Psoas muscle (tissue), 8 donors: ENCODE data around the gene CDC42BPG. TPM values are rescaled to one million over a fixed set of nuclear protein-coding genes. Genes with fewer than 3 reads are reported as not detected.

Experiments used
- ATAC-seq, 4 donors: fragments of 200-7000 bp; cut with Tn5 transposase; one replicate each; pipeline ENCODE4 v1.9.1; 2020; ENCODE audit warnings: moderate library complexity in 3 of 4, mild to moderate bottlenecking in 2 of 4
- DNase-seq, 2 donors: peaks; one replicate each; pipeline ENCODE4 v3.0.0-alpha.2; 2020
- H3K27ac ChIP-seq: fragments of 200-600 bp; one replicate; pipeline ENCODE4 v1.8.0; 2022
- H3K27me3 ChIP-seq, 3 donors: fragments of 200-600 bp in 1 of 3; one replicate each; pipeline versions ENCODE4 v1.6.1 to v1.8.0; 2013 to 2022; ENCODE audit warnings: low read length in 2 of 3, mild to moderate bottlenecking in 2 of 3, moderate library complexity in 1 of 3; ENCODE audit not compliant: insufficient read depth in 3 of 3
- H3K36me3 ChIP-seq, 2 donors: fragments of 200-600 bp in 1 of 2; one replicate each; pipeline versions ENCODE4 v1.6.1 to v1.8.0; 2013 to 2022; ENCODE audit warnings: low read depth in 1 of 2, mild to moderate bottlenecking in 1 of 2, moderate library complexity in 1 of 2; ENCODE audit not compliant: insufficient read depth in 1 of 2
- H3K4me1 ChIP-seq: fragments of 200-600 bp; one replicate; pipeline ENCODE4 v1.8.0; 2022
- H3K4me3 ChIP-seq: fragments of 200-600 bp; one replicate; pipeline ENCODE4 v1.8.0; 2022; ENCODE audit warnings: mild to moderate bottlenecking
- H3K9me3 ChIP-seq: fragments of 200-600 bp; one replicate; pipeline ENCODE4 v1.8.0; 2022
- WGBS, 3 donors: extraction: QIAGEN DNeasy Blood & Tissue Kit; methylation state at CpG; one replicate each; pipeline versions ENCODE4 v1.1.6 to v1.1.7; 2013; 5-methylcytosine and 5-hydroxymethylcytosine counted together
- intact Hi-C, 2 donors: fragments of 100-400 bp; cut with DNase I; formaldehyde crosslinking; loops; one replicate each; pipeline versions ENCODE4 v1.11.0 to v1.14.2; 2022
- polyA plus RNA-seq, 3 donors: library from polyadenylated mRNA; stranded (reverse); fragments of 200-250 nt; gene quantifications; one replicate each; pipeline ENCODE4 v1.2.3, GENCODE V29; 2013
- total RNA-seq, 4 donors: library from RNA; stranded (reverse); fragmentation: NEBNext Ultra II Directional in 2 of 4; extraction: Animal tissue kit (Norgen Biotek cat#: 25700) in 2 of 4; gene quantifications; one replicate each; pipeline versions ENCODE4 v1.2.1 to v1.2.4, GENCODE V29; 2021 to 2023
- TF ChIP-seq, protein P1 (sequence below): fragments of 200-600 bp; IDR thresholded peaks from one replicate; pipeline ENCODE4 v1.8.0; 2022; ENCODE audit warnings: antibody characterized with exemption
- donor health status: healthy with polysubstance abuse.
- donor health status: DM: no; HTN: no; CAD: no; lungs with moderate emphysema.
- donor health status: Bipolar disorder and iron deficiency.
- donor health status: healthy.
- donor health status: DM: yes; HTN: yes; CAD: no.
- donor health status: DM: no; HTN: no; CAD: no.
- donor health status: DM: no; HTN: no; CAD: no.
- donor health status: DM: yes; HTN: yes; CAD: no.

Gene CDC42BPG
- total and polyA plus RNA-seq, 7 donors, result 0.04 to 2.2 (median 0.06) TPM; not detected in 1

DNA sequence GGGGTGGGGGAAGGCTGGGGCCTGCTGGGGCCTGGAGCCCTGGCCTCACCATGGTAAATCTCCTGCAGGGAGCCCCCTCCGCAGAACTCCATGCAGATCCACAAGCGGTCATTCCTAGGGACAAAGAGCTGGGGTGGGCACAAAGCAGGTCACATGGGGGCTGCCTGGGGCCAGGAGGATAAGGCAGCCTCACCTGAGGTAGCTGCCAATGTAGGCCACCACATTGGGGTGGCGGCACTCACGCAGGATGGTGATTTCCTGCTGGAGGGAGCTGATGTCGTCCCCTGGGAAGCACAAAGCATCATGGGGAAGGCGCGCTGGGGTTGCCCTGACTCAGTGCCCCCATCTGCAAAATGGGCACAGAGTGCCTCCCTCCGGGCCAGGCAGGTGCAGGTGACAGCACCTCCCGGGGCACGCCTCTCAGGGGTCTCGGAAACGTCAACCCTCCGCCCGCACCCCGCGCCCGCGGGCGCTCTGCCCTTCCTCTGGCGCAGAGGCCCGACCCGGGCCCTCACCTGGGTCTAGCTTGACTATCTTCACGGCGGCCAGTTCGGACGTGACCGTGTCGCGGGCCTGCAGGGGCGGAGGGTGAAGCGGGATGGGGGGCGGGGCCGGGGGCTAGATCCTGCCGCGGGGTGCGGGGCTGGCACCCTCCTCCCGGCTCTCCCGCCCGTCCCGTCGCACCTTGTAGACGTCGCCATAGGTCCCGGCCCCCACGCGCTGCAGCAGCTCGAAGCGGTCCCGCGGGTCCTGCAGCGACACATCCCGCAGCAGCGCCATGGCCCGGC lies 41.9 kb downstream of the CDC42BPG start:
- WGBS, 3 donors, result 17 to 24% (median 19%) methylated on average over 34 to 54 of the region's 54 CpGs
- peaks cover 7% of the 10 kb centered on the region for H3K4me1 ChIP-seq
- intact Hi-C loops, result no loop called here
- ATAC-seq (peak in 3 of 4 donors; percentile 1 to 8 (median 4)), DNase-seq (no peak)
- H3K4me3 ChIP-seq, result peak overlapping the region; percentile 66
- H3K27ac ChIP-seq, result peak overlapping the region; percentile 60
- H3K9me3 ChIP-seq, result no peaks in the 10 kb centered on the region
- no peaks in the 10 kb centered on the region for H3K27me3 ChIP-seq
- TF ChIP-seq, protein P1, sequence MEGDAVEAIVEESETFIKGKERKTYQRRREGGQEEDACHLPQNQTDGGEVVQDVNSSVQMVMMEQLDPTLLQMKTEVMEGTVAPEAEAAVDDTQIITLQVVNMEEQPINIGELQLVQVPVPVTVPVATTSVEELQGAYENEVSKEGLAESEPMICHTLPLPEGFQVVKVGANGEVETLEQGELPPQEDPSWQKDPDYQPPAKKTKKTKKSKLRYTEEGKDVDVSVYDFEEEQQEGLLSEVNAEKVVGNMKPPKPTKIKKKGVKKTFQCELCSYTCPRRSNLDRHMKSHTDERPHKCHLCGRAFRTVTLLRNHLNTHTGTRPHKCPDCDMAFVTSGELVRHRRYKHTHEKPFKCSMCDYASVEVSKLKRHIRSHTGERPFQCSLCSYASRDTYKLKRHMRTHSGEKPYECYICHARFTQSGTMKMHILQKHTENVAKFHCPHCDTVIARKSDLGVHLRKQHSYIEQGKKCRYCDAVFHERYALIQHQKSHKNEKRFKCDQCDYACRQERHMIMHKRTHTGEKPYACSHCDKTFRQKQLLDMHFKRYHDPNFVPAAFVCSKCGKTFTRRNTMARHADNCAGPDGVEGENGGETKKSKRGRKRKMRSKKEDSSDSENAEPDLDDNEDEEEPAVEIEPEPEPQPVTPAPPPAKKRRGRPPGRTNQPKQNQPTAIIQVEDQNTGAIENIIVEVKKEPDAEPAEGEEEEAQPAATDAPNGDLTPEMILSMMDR, result no peak
- peaks cover 0 to 39% of the 10 kb centered on the region in 2 donors for H3K36me3 ChIP-seq

DNA sequence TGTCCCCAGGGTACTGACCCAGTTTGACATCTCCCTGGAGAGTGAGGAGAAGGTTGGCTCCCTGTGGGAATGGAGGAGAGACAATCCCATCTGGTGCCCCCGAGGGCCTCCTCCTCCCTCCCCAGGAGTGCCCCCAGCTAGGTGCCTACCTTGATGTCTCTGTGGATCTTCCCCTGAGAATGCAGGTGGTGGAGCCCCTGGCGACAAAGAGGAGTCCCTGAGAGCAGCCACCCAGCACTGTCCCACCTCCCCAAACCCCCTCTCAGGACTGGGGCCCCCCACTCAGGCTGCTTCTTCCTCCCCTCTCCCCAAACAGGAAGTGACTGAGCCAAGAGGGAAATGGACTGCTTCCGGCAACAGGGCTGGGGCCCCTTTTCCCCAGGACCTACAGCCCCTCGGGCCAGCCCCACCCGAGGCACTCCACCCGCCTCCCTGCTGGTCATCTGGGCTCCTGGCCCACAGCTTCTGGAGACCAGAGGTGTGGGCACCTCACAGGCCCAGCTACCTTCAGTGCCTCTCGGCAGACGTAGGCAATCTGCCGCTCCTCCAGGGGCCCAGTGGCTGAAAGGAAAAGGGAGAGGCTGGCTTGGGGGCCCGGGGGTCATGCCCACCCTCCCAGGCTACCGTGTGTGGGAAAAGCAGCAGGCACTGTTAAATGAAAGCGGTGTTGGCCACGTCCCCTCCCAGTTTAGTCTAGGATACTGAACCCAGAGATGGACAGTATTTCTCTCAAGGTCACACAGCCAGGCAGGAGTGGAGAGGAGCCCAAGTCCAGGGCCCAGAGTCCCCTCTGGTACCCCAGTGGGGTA lies 42.7 kb downstream of the CDC42BPG start:
- Histone ChIP-seq H3K4me1 (peaks cover 7% of the 10 kb centered on the region), H3K27me3 (no peaks in the 10 kb centered on the region), H3K27ac (peak overlapping the region; percentile 60), H3K36me3 (peaks cover 0 to 37% of the 10 kb centered on the region in 2 donors), H3K4me3 (peak overlapping the region; percentile 66), H3K9me3 (no peaks in the 10 kb centered on the region)
- DNase-seq (no peak), ATAC-seq (no peak)
- TF ChIP-seq, protein P1, result no peak
- WGBS, 3 donors, result 47 to 68% (median 57%) methylated on average over 10 to 13 of the region's 13 CpGs
- intact Hi-C loops, result no loop called here

DNA sequence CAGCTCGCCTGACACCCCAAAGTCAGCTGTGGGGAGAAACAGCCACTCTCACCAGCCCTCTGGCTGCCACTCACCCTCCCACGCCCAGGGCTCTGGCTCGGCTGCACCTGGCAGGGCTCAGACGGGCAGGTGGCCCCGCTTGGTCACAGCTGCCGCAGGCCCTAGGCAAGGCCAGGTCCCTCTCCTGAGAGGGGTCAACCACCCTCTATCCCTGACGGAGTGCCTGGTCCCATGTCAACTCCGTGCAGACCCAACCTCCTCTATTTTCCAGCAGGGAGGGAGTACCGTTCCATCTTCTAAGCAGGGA lies 43.3 kb downstream of the CDC42BPG start:
- intact Hi-C loops, result no loop called here
- Histone ChIP-seq H3K4me3 (no peak overlapping the region), H3K9me3 (no peaks in the 10 kb centered on the region), H3K4me1 (peaks cover 7% of the 10 kb centered on the region), H3K27ac (peak overlapping the region; percentile 60), H3K36me3 (peaks cover 0 to 36% of the 10 kb centered on the region in 2 donors), H3K27me3 (no peaks in the 10 kb centered on the region)
- TF ChIP-seq, protein P1, result no peak
- DNase-seq (no peak), ATAC-seq (no peak)
- 56 to 72% (median 60%) methylated on average over 9 of the region's 9 CpGs for WGBS, 3 donors

DNA sequence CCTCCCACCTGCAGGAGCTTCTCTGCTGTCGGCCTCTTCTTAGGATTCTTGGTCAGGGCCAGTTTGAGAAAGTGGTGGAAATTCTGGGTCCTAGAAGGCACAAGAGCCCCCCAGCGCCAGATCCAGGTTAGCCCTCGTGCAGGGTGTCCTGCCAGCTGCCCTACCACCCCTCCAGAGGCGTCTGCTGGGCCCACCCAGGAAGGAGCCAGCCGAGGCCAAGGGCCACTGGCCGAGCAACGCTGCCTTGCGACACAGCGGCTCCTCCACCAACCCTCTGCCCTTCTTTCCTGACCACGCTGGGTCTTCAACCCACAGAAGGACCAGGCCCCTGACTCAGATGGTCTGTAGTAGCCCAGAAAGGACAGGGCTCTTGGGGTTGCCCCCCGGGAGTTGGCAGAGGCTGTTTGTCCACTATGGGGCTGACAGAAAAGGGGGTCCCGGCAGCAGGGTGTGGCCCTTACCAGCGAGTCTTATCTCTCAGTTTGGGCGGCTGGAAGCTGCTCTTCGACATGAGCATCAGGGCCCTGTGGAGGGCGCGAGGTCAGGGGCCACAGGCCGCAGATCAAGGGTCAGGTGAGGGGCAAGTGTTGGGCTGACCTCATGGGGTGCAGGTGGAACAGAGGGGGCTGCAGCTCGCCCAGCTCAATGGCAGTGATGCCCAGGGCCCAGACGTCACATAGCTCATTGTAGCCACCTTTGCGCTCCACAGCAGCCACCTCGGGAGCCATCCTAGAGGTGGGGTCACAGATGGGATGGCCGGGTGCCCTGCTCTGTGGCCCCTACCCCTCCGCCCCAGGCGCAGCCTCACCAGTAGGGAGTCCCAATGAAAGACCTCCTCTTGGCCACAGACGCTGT lies 43.9 kb downstream of the CDC42BPG start:
- no peak for DNase-seq
- no peak overlapping the region for H3K4me3 ChIP-seq
- H3K36me3 ChIP-seq, result peaks cover 0 to 33% of the 10 kb centered on the region in 2 donors
- WGBS, 3 donors, result 78 to 82% (median 80%) methylated on average over 25 to 26 of the region's 26 CpGs
- H3K27ac ChIP-seq, result peak overlapping the region; percentile 60
- intact Hi-C loops, result no loop called here
- peaks cover 7% of the 10 kb centered on the region for H3K4me1 ChIP-seq
- no peak for ATAC-seq
- TF ChIP-seq, protein P1, result no peak
- H3K9me3 ChIP-seq, result no peaks in the 10 kb centered on the region
- H3K27me3 ChIP-seq, result no peaks in the 10 kb centered on the region
